A549 (cell line): ENCODE data around the gene PNMA5. TPM values are rescaled to one million over a fixed set of nuclear protein-coding genes. Genes with fewer than 3 reads are reported as not detected.

ENCODE experiments used
- ATAC-seq, 2 experiments: fragments of 200-7000 bp in 1 of 2; fragments of >200 bp in 1 of 2; cut with Nextera tagmentation in 1 of 2; cut with Tn5 transposase in 1 of 2; 3 replicates each; pipeline versions ENCODE4 v1.8.0 to v1.9.1; 2018 to 2020; ENCODE audit warnings: mild to moderate bottlenecking in 1 of 2, moderate library complexity in 1 of 2
- CTCF ChIA-PET: fragments of 300-600 bp; sonication (Branson Sonifier 250); formaldehyde crosslinking; extraction: SDS; loops from one replicate; lab custom pipeline; 2021; ENCODE audit warnings: antibody characterized with exemption, inconsistent platforms; lab: Yijun Ruan, JAX
- POLR2A ChIA-PET: fragments of 350-600 bp; formaldehyde crosslinking; extraction: SDS; loops from one replicate; lab custom pipeline; 2021; ENCODE audit warnings: antibody characterized with exemption, inconsistent platforms; lab: Yijun Ruan, JAX
- DNase-seq, 2 experiments: peaks; one replicate each; pipeline versions ENCODE4 v3.0.0 to v3.0.0-alpha.2; 2011 to 2016; ENCODE audit warnings: low read depth in 1 of 2, low spot score in 1 of 2
- FAIRE-seq: peaks from 2 replicates; lab custom pipeline; 2011; peaks lifted over from hg19 to GRCh38; lab: Jason Lieb, UNC
- H3K27ac ChIP-seq, 2 experiments: fragments of >200 bp; sonication (Bioruptor Twin); formaldehyde crosslinking; 3 replicates each; pipeline ENCODE4 v1.5.1; 2016 to 2017
- H3K4me1 ChIP-seq: fragments of >200 bp; sonication (Bioruptor Twin); formaldehyde crosslinking; 3 replicates; pipeline ENCODE4 v1.6.1; 2016
- H3K4me2 ChIP-seq: fragments of >200 bp; sonication (Bioruptor Twin); formaldehyde crosslinking; 3 replicates; pipeline ENCODE4 v1.6.1; 2016
- H3K4me3 ChIP-seq: fragments of >200 bp; sonication (Bioruptor Twin); formaldehyde crosslinking; 3 replicates; pipeline ENCODE4 v1.5.1; 2016
- H3K9me3 ChIP-seq: fragments of >200 bp; sonication (Bioruptor Twin); formaldehyde crosslinking; 3 replicates; pipeline ENCODE4 v1.6.1; 2016
- BCL3 ChIP-seq: fragments of >200 bp; sonication (Bioruptor Twin); formaldehyde crosslinking; IDR thresholded peaks from 3 replicates; pipeline ENCODE4 v1.6.1; 2016
- CBX8 ChIP-seq: fragments of 200-600 bp; sonication (generic); IDR thresholded peaks from 2 replicates; pipeline ENCODE4 v1.6.1; 2016
- CEBPB ChIP-seq, 2 experiments: fragments of >200 bp in 1 of 2; sonication (Bioruptor Twin) in 1 of 2; formaldehyde crosslinking in 1 of 2; IDR thresholded peaks; 2 replicates each; pipeline ENCODE4 v1.6.1; 2012 to 2016
- CTCF ChIP-seq: fragments of >200 bp; sonication (Bioruptor Twin); formaldehyde crosslinking; IDR thresholded peaks from 3 replicates; pipeline ENCODE4 v1.5.1; 2016
- EHF ChIP-seq: fragments of 250-450 bp; sonication (Bioruptor Pico); IDR thresholded peaks from 2 replicates; pipeline ENCODE4 v1.5.0; 2020; ENCODE audit warnings: mild to moderate bottlenecking
- FOSB ChIP-seq: fragments of 250-450 bp; sonication (Bioruptor Pico); IDR thresholded peaks from 2 replicates; pipeline ENCODE4 v1.5.0; 2020; ENCODE audit warnings: mild to moderate bottlenecking, moderate library complexity
- GATA3 ChIP-seq: IDR thresholded peaks from 2 replicates; pipeline ENCODE4 v1.6.1; 2012; ENCODE audit warnings: borderline replicate concordance
- HOXA7 ChIP-seq: fragments of 250-450 bp; sonication (Bioruptor Pico); IDR thresholded peaks from 2 replicates; pipeline ENCODE4 v1.5.0; 2020; ENCODE audit warnings: mild to moderate bottlenecking, moderate library complexity
- HOXB13 ChIP-seq: fragments of 250-450 bp; sonication (Bioruptor Pico); IDR thresholded peaks from 2 replicates; pipeline ENCODE4 v1.5.0; 2020; ENCODE audit warnings: low read depth, mild to moderate bottlenecking, moderate library complexity
- JUN ChIP-seq, 2 experiments: fragments of >200 bp; sonication (Bioruptor Twin); formaldehyde crosslinking; IDR thresholded peaks; 2 replicates in 1 of 2; 3 replicates in 1 of 2; pipeline ENCODE4 v1.6.1; 2016 to 2017
- KDM1A ChIP-seq: fragments of 200-600 bp; sonication (generic); IDR thresholded peaks from 2 replicates; pipeline ENCODE4 v1.6.1; 2016; ENCODE audit warnings: low read depth, mild to moderate bottlenecking
- KDM5A ChIP-seq: fragments of 200-600 bp; sonication (generic); IDR thresholded peaks from 2 replicates; pipeline ENCODE4 v1.6.1; 2016; ENCODE audit warnings: antibody characterized with exemption, mild to moderate bottlenecking
- MAZ ChIP-seq: fragments of 150-350 bp; IDR thresholded peaks from 2 replicates; pipeline ENCODE4 v1.6.1; 2014; ENCODE audit warnings: antibody characterized with exemption, low read depth, low read length, borderline replicate concordance
- NFE2L2 ChIP-seq: fragments of 150-350 bp; conservative IDR thresholded peaks from 2 replicates; pipeline ENCODE4 v1.6.1; 2014; ENCODE audit warnings: low read length
- PBX3 ChIP-seq: IDR thresholded peaks from 2 replicates; pipeline ENCODE4 v1.6.1; 2012
- RFX5 ChIP-seq: fragments of 450-650 bp; IDR thresholded peaks from 2 replicates; pipeline ENCODE4 v1.7.1; 2014; ENCODE audit warnings: antibody characterized with exemption, mild to moderate bottlenecking, moderate library complexity
- RNF2 ChIP-seq: fragments of 200-600 bp; sonication (generic); IDR thresholded peaks from 2 replicates; pipeline ENCODE4 v1.6.1; 2016; ENCODE audit warnings: low read depth, mild to moderate bottlenecking, antibody characterized with exemption, moderate library complexity, borderline replicate concordance
- SMC3 ChIP-seq: fragments of >200 bp; sonication (Bioruptor Twin); formaldehyde crosslinking; IDR thresholded peaks from 3 replicates; pipeline ENCODE4 v1.6.1; 2018; ENCODE audit warnings: inconsistent platforms
- ZC3H11A ChIP-seq: fragments of 450-650 bp; IDR thresholded peaks from 2 replicates; pipeline ENCODE4 v1.6.1; 2014; ENCODE audit warnings: antibody characterized with exemption, mild to moderate bottlenecking
- ZFP36 ChIP-seq: fragments of 450-650 bp; IDR thresholded peaks from 2 replicates; pipeline ENCODE4 v1.6.1; 2014; ENCODE audit warnings: borderline replicate concordance; ENCODE audit not compliant: partially characterized antibody
- WGBS: methylation state at CpG from one replicate; pipeline ENCODE4 v1.1.6; 2017; ENCODE audit errors: missing lambda C conversion rate; 5-methylcytosine and 5-hydroxymethylcytosine counted together
- polyA plus RNA-seq, 4 experiments: library from polyadenylated mRNA; depleted of rRNA in 3 of 4; stranded (reverse); fragments of >200 nt; fragmentation: RNase III in 1 of 4; extraction: RNeasy Plus Mini Kit Qiagen cat#74134 plus additional on column Dnase treatment in 1 of 4; gene quantifications; 2 replicates in 3 of 4; 3 replicates in 1 of 4; pipeline ENCODE4 v1.2.3, GENCODE V29; 2011 to 2017

PNMA5 gene
- polyA plus RNA-seq, 2 of the 4 experiments (the other 2 are of a cell fraction), result not detected

GRCh38 chrX:152945021-152945979, 48.6 kb downstream of the PNMA5 start:
- POLR2A ChIA-PET, result no interaction called here
- Histone ChIP-seq H3K27ac (no peak overlapping the region), H3K9me3 (no peaks in the 10 kb centered on the region), H3K4me2 (no peak overlapping the region), H3K4me1 (peaks cover 8% of the 10 kb centered on the region; the same call in 1 of the 3 replicates), H3K4me3 (no peak overlapping the region)
- CTCF ChIA-PET, result interaction anchor here (0.9 to 1.2 kb wide), 3 partner anchors 13 to 87 kb away, joined by 3 to 4 read pairs (median 4); no protein-coding TSS in a partner anchor
- DNase-seq (no peak), ATAC-seq (no peak), FAIRE-seq (no peak)
- TF ChIP-seq JUN (IDR thresholded peaks at IDR 0.05) (no peak), HOXB13 (no peak), SMC3 (no peak), KDM1A (no peak), CEBPB (IDR thresholded peaks at IDR 0.05) (no peak), RNF2 (no peak), PBX3 (no peak), HOXA7 (CRISPR knock-in tag) (no peak), CTCF (no peak), NFE2L2 (no peak), GATA3 (no peak), FOSB (no peak), KDM5A (no peak), ZC3H11A (no peak), BCL3 (no peak)
- WGBS, result 88% methylated on average over 9 of the region's 11 CpGs

- ATAC-seq (no peak), DNase-seq (no peak), FAIRE-seq (no peak)
- no peak overlapping the region for H3K4me2 ChIP-seq
- H3K9me3 ChIP-seq, result no peaks in the 10 kb centered on the region
- no peak overlapping the region for H3K27ac ChIP-seq
- WGBS, result 88% methylated on average over 1 of the region's 1 CpG
- ChIA-PET CTCF (interaction anchor here (0.6 to 3.4 kb wide), 6 partner anchors 14 to 1003 kb away, joined by 3 to 23 read pairs (median 4); no protein-coding TSS in a partner anchor), POLR2A (no interaction called here)
- TF ChIP-seq SMC3 (no peak), HOXA7 (CRISPR knock-in tag) (no peak), CBX8 (no peak), RFX5 (no peak), ZC3H11A (no peak), KDM5A (no peak), JUN (IDR thresholded peaks at IDR 0.05) (no peak), MAZ (no peak), FOSB (no peak), ZFP36 (no peak), EHF (CRISPR knock-in tag) (no peak)
- H3K4me3 ChIP-seq, result no peak overlapping the region
- peaks cover 8% of the 10 kb centered on the region; the same call in 1 of the 3 replicates for H3K4me1 ChIP-seq
Observed at GRCh38 chrX:152943826-152944225, 50.1 kb downstream of the PNMA5 start.
